ENCODE data around the gene R3HDM2.

The R3HDM2 gene

GRCh38 chr12:57261428-57261865 is 169.4 kb downstream of the R3HDM2 start:
- no peak for DNase-seq

GRCh38 chr12:57260366-57260765 is 170.5 kb downstream of the R3HDM2 start:
- no peak for DNase-seq

- no peak for DNase-seq
Observed at GRCh38 chr12:57258977-57259970, 171.6 kb downstream of the R3HDM2 start.

- DNase-seq = no peak
Observed at GRCh38 chr12:57255916-57256315, 174.9 kb downstream of the R3HDM2 start.

GRCh38 chr12:57254506-57255280 is 176.2 kb downstream of the R3HDM2 start:
- no peak for DNase-seq

GRCh38 chr12:57250956-57251355 is 179.9 kb downstream of the R3HDM2 start, which contains the start of gene STAC3:
Gene STAC3 (minus strand): TSS chr12:57251187. CDS start chr12:57249636, 1,551 bp downstream.
- no peak for DNase-seq

- DNase-seq = no peak
Observed at GRCh38 chr12:57250541-57250940, 180.3 kb downstream of the R3HDM2 start.

GRCh38 chr12:57248934-57249742 is 181.7 kb downstream of the R3HDM2 start:
- peak; percentile 94 for DNase-seq

- DNase-seq = no peak
Observed at GRCh38 chr12:57247041-57247440, 183.8 kb downstream of the R3HDM2 start.

- no peak for DNase-seq
Observed at GRCh38 chr12:57244312-57244696, 186.5 kb downstream of the R3HDM2 start.

- peak; percentile 91 for DNase-seq
Observed at GRCh38 chr12:57243521-57244311, 187.1 kb downstream of the R3HDM2 start.

GRCh38 chr12:57242691-57243454 is 188.0 kb downstream of the R3HDM2 start:
- DNase-seq = peak; percentile 76

- no peak for DNase-seq
Observed at GRCh38 chr12:57242329-57242690, 188.5 kb downstream of the R3HDM2 start.

- DNase-seq = no peak
Observed at GRCh38 chr12:57241402-57242310, 189.2 kb downstream of the R3HDM2 start.

- DNase-seq = no peak
Observed at GRCh38 chr12:57240926-57241401, 189.9 kb downstream of the R3HDM2 start.

- DNase-seq = no peak
Observed at GRCh38 chr12:57240066-57240921, 190.5 kb downstream of the R3HDM2 start.

GRCh38 chr12:57239587-57240065 is 191.2 kb downstream of the R3HDM2 start:
- DNase-seq = no peak

- peak; percentile 92 for DNase-seq
Observed at GRCh38 chr12:57238854-57239554, 191.8 kb downstream of the R3HDM2 start.
